Left kidney (tissue), 2 donors: ENCODE measurements around the gene STARD10. TPM values are rescaled to one million over a fixed set of nuclear protein-coding genes. Genes with fewer than 3 reads are reported as not detected.
A peak's percentile ranks its signal among the peaks of the same experiment; 100 is the strongest.
"Not testable (repeated sequence)": the region's sequence is repeated elsewhere in the genome, so short reads cannot be mapped to it uniquely, and the experiment has no call there.

Source experiments
- DNase-seq: peaks from one replicate; pipeline ENCODE4 v3.0.0-alpha.2; 2013
- polyA plus RNA-seq: library from polyadenylated mRNA; unstranded; fragments of 120-200 nt; gene quantifications from one replicate; pipeline ENCODE4 v1.2.1, GENCODE V29; 2013; ENCODE audit not compliant: insufficient read length

STARD10 gene
- polyA plus RNA-seq, 1 donor = 66.4 TPM

- DNase-seq = no peak
These were observed 33.2 kb upstream of the STARD10 start for GRCh38 chr11:72826942-72827480.

DNA sequence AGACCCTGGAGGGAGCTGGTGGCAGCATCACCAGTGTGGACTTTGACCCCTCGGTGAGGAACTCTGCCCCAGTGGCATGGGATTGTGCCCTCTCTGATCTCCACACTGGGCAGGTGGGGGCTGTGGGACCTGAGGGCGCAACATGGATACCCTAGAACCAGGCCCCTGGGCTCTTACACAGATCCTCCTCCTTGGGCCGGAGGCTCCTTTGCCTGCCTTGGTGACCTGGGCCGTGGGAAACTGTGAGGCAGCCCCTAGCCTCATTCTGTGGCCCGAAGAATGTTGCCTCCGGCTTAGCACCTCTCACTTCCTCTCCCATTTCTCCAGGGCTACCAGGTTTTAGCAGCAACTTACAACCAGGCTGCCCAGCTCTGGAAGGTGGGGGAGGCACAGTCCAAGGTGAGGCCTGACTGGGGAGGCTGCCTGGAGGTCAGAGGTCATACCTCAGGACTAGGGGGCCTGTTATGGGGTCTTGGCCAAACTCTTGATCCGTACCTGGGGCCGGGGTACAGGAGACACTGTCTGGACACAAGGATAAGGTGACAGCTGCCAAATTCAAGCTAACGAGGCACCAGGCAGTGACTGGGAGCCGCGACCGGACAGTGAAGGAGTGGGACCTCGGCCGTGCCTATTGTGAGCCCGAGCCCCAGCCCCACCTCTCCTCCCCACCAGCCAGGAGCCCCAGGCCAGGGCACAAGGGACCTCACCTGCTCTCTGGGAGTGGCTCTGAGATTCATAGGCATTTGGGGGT, 32.5 kb upstream of the STARD10 start:
- no peak for DNase-seq

DNA sequence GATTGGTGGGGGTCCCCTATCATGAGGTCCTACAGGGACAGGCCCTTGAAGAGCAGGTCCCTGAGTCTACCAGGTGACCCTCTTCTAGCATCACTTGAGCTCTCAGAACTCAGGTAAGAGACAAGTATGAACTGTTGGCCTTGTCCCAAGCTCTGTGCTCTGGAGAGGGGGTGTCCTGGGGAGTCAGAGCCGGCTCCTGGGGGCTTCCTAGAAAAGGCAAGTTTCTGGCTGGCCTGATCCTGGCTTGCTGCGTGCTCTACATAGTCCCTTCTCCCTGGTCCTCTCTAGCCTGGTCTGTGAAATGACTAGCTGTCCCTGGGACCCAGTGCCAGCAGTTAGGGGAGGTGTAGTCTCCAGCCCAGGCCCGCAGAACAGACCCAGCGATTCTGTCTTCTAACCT, 31.8 kb upstream of the STARD10 start:
- DNase-seq = no peak

GRCh38 chr11:72824811-72825505, 31.1 kb upstream of the STARD10 start:
- no peak for DNase-seq

DNA sequence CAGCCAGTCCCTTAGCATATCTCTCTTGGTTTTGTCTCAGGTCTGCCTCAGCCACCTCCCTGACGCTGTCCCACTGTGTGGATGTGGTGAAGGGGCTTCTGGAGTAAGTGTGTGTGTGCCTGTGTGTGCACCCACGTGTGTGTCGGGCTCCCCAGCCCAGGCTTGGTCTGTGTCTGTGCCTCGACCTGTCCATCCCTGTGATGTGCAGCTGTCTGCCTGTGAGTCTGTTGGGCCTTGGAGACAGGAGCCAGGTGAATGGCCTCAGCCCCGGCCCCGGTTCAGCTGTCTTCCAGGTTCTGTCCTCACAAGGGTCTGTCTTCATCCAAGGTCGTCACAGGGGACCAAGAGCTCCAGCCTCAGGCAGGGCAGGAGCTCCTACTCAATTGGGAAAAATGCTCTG, 30.2 kb upstream of the STARD10 start:
- DNase-seq = no peak

DNA sequence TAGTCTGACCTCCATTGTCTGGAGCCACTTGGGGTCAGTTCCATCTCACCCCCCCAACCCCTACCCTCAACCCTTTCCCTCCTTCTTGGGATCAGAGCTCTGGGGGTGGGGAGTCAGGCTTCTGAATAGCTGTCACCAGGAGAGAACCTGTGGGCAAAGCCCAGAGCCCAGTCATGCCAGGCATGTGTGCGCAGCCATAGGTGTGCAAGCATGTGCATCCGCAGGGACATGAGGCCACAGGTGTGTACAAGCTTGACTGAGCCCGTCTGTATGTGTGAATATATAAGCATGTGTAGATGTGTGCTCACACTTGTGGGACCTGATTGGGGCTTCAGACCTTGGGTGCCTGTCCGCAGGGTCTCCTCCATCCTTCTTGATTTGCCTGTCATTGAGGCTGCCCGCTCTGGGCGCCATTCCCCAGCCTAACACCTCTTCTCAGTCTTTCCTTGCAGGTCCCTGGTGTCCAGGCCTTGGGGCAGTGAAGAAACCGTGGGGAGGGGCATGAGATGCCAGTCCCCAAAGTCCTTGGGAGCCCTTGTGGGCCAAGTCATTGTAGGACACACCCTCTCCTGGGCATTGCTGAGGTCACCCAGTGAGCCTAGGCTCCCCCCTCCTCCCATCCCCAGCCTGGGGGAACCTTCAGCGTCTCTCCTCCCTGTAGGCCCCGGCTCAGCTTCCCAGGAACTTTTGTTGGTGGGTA, 29.4 kb upstream of the STARD10 start:
- DNase-seq = no peak

DNA sequence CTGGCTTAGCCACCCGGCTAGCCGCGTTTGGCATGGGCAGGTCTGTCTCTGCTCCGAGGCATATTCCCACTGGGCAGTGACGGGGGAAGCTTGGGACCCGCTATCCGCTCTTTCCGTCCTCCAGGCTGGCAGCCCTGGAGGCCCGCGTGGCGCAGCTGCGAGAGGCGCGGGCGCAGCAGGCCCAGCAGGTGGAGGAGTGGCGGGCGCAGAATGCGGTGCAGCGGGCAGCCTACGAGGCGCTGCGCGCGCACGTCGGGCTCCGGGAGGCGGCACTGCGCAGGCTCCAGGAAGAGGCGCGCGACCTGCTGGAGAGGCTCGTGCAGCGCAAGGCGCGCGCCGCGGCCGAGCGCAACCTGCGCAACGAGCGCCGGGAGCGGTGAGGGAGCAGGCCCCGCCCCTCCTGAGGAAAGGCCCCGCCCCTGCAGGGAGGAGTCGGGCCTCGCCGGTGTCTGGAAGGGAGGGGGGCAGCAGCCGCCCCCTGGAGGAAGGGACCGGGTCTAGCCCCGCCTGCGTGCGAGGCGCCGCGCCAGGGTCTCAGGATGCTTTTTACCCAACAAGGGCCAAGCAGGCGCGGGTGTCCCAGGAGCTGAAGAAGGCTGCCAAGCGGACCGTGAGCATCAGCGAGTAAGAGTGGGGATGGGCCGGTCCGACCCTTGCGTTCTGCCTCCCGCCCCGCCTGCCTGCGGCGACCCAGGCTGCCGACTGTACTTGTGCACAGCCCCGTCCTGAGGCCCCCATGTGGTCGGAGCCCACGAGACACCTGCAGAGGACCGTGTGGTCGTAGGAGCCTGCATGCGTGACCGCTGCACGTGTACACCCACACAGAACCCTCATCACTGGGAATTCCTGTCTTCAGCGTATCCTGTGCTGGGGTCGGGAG, 28.3 kb upstream of the STARD10 start:
- DNase-seq = peak; percentile 88

- DNase-seq = no peak
These were observed 27.5 kb upstream of the STARD10 start for GRCh38 chr11:72821221-72821919.

DNA sequence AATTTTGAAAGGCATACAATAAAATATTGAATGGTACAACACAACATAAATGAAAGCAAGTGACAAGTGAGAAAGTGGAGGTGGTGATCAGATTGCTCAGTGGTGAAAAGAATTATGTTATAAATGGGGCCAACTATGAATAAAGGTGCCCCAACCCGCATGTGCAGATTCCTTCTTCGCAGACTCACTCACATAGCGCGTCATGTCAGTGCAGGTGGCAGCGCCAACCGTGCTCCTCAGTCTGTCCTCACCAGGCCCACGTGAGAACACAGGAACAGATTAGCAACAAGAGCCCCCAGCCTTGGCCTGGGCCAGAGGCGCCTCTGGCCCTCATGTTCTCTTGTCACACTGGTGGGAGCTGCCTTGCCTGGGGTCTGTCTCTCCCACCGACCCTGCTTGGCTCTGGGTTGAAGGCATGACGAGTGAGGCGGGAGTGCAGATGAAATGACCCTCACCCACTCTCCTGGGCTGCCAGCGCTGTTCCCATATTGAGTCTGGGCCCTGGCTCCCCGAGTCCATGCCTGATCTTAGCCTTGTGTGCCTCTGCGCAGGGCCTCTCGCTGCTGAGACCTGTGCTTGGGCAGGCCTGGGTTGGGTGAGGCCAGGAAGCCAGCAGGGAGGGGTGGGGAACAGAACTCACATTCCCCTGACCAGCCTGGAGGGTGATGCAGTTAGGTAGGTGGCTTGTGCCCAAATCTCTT, 26.7 kb upstream of the STARD10 start:
- DNase-seq = no peak

DNA sequence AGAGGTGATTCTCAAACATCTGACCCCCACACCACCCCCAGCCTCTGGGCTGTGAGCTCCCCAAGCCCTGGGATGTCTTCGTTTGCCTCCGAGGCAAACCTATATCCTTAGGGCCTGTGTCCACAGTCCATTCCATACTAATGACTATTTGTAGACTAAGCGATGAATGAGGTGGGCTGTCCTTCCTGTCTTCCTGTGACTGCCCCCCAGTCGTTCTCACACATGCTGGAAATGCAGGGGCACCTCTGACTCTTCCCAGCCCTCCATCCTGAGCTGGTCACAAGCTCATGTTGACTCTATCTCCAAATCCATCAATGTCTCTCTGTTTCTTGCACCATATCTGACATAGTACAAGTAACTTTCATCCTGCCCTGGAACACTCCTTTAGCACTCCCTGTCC, 25.1 kb upstream of the STARD10 start:
- DNase-seq = no peak

- no peak for DNase-seq
These were observed 24.1 kb upstream of the STARD10 start for GRCh38 chr11:72817966-72818365.

GRCh38 chr11:72816404-72816990, 22.6 kb upstream of the STARD10 start:
- no peak for DNase-seq

DNA sequence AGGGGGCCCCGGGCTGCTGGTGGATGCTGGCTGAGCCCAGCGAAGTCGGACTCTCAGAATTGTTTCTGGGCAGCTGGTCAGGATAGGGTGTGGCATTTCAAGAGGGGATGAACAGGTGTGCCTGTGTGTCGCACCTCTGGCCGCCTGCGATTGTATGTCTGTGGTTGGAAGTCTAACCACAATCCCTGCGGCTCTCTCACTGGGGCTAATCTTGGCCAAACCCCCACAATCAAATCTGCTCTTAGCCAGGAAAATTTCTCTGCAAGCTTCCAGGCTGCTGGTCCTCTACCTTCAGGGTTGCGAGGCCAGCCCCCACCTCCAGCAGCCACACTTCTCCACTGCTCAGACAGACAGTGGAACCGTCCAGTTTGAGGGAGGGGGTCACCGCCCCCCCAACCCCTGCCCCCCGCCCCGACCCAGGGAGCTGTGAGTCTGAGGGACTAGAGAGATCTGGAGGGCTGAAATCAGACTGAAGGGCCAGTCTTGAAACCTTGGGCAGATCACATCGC, 21.3 kb upstream of the STARD10 start:
- DNase-seq = no peak

DNA sequence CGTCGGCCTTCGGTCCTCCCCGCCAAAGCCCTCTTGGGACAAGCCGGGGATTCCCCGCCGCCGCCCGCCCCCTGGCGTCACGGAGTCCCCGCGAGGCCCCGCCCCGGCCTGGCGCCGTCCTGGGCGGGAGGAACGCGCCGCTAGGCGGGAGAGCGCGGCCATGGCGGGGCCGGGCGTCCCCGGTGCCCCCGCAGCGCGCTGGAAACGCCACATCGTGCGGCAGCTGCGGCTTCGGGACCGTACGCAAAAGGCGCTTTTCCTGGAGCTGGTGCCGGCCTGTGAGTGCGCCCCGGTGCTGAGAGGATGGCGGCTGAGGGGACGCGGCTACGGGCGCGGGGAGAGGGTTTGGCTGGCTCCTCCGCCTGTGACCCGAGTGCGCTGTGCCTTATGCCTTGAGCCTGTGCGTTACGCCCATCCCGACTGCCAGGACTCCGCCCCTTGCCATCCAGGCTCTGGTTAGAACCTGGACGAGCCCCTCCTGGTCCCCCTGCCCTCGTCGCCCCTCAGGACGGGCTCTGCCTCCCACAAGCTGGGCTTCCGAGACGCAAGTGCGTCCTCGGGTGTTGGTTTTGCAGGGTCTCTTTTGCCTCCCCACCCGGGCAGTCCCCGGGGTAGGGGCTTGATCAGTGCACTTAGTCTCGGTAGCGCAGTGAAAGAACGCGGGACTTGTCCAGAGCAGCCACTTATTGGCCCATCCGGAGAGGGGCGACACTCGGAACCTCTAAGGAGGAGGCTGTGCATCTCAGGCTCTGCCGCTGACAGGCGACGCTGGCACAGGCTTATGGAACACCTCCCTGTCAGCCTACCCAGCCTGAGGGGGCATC, 20.7 kb upstream of the STARD10 start, which contains the start of gene ATG16L2:
TSS of gene ATG16L2 (plus strand) at position 126 of the 824 bp plus-strand sequence. CDS start at position 161, 35 bp downstream.
- DNase-seq = peak; percentile 89

DNA sequence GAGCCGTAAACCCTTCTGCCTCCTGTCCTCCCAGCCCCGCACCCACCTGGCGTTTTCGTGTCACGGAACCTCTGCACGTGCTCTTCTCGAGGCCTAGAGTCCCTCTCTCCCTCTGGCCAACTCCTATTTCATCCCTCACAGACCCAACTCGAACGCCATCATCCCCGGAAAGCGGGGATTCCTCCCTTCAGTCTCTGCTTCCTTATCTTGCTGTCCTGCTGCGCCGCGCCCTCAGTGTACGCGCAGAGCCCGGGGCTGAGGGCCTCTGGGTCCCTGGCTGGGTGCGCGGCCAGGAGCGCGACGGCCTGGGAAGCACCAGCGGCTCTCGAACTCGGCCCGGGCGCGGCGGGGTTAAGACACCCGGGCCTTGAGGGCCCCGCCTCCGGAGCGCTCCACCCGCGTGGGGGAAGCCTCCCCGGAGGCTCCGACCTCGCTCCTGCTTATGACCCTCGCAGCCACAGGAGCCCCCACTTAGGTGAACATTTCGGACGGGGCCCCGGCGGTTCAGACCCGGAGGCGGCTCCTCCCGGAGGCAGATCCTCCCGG, 20.0 kb upstream of the STARD10 start:
- peak; percentile 79 for DNase-seq

DNA sequence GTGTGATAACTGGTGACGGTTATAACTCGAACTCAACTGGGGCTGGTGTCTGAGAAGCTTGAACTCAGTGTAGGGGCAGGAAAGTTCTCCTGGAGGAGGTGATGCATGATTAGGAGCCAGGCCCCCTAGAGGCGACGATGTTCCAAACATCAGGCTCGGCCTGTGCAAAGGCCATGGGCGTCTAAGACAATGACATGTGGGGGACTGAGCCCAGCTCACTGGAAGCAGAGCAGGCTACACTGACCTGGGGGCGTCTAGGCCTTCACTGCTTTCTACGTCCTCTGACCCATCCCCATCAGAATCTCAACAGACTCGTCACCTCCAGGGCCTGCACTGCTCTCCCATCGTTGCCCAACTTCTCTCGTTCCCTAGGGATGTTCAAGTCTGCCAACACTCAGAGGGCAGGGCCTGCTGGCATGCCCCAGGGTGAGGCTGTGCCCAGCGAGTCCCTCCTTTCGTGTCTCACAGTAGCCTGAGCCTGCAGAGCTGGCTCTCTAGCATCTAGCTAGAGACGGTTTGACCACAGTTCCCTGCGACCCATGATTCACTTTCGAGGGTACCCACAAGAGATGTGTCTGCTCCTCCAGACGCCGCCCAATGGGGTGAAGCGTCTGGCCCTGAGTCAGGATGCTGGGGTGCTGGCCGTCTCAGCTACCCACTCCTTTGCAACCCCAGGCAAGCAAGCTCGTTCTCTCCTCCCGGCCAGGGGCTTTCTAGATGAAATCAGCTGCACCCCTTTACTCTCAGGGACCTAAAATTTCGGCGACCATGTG, 19.3 kb upstream of the STARD10 start:
- no peak for DNase-seq

DNA sequence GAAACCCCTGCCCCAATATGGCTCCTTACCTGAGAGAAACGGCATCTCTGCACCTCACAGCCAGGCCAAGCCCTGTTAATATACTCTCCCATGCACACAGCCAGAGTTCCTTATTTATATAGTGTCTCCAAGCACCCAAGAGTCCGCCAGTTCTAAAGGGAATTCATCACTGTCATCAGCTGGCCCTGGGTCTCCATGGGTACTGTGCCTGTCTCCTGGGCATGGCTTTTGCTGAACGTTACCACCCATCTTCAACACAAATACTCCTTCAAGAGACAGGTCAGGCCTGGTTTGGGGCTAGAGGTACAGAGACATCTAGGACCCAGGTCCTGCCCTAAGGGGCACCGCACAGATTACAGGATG, 18.7 kb upstream of the STARD10 start:
- DNase-seq = no peak

- DNase-seq = not testable (repeated sequence)
These were observed 17.8 kb upstream of the STARD10 start for GRCh38 chr11:72811686-72812085.
